Endothelial cell of hepatic sinusoid (primary cell): ENCODE measurements around the gene KCNT1.

Experiments
- in situ Hi-C: cut with HindIII; loops from 2 replicates; pipeline ENCODE4 v1.10.0; 2017; ENCODE audit warnings: low sequenced_read_pairs

The KCNT1 gene

DNA sequence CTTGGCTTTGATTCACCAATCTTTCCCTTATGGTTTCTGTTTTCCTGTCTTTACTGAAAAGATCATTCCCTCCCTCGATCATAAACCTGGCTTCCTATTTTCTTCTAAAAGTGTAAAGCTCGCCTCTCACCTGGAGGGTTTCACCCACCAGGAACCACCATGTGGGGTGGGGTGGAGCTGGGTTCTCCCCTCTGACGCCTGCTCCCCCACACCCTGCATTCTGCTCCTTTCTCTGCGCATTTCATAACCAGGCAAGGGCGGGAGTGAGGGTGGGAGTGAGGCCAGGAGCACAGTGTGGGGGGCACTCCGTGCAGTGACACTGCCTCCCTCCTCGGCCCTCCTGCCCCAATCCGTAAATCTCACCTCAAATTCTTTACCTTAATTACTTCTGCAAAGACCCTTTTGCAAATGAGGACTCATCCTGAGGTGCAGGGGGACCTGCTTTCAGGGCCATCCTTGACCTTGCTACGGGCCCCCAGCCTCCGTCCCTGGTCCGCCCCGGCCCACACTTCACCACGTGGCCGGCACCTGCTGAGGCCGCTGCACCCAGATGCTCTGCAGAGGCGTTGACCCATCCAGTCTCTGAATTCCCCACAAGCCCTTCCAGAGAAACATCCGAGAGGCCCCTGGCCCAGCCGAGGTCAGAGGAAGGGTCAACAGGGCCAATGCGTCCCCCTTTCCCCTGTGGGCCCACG lies 59.3 kb downstream of the KCNT1 start:
- in situ Hi-C loops: no loop called here

DNA sequence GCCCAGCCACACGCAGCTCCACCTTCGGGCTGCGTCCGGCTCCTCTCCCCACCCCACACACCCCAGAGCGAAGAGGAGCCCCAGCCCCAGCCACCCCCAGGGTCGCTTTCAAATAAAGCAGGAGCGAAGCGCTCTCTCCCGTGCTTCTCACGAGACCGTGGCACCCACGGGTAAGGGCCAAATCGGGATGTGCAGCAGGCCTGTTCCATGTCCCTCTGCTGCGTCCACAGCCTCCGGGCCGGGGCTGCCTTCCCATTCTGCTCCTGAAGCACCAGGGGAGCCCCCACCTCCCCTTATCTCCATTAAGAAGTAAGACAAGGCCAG lies 59.8 kb downstream of the KCNT1 start:
- in situ Hi-C loops: no loop called here

DNA sequence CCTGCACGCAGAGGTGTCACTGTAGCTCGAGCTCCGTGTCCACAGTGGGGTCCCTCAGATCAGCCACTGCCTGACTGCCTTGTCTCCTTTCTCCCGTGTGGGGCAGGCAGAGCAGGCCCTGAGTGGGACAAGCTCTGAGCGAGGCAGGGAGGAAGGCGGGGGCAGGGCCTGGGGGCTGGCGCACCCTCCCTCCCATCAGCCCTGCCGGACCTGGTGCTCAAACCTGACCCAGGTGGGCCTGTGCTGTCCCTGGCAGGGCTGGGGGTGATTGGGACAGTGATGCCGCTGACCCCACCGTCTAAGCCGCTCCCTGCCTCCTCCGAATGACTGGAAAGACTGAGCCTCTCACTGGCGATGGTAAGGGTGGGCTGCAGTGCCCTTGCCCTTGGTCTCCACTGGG lies 60.9 kb downstream of the KCNT1 start:
- in situ Hi-C loops: no loop called here

DNA sequence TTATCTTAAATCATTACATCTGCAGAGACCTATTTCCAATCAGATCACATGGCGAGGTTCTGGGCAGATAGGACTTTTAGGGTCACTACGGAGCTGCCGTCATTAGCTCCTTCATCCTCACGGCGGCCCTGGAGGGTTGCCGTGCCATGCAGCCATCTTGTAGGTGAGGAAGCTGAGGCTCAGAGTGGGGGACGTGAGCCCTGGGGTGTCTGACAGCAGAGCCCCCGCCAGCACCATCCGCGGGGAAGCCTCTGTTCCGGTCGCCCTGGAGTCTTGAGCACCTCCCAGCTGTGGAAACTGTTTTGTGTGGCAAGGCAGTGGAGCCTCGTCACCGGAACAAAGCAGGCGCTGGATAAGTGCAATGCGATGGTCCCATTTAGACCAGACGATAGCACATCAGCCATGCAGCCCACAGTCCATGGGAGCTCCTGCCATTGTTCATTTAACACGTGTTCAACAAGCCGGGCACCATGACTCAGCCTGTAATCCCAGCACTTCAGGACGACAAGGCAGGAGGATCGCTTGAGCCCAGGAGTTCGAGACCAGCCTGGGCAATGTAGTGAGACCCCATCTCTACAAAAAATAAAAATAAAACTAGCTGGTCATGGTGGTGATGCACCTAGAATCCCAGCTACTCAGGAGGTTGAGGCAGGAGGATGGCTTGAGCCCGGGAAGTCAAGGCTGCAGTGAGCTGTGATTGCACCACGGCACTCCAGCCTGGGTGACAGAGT lies 61.9 kb downstream of the KCNT1 start:
- in situ Hi-C loops: no loop called here

DNA sequence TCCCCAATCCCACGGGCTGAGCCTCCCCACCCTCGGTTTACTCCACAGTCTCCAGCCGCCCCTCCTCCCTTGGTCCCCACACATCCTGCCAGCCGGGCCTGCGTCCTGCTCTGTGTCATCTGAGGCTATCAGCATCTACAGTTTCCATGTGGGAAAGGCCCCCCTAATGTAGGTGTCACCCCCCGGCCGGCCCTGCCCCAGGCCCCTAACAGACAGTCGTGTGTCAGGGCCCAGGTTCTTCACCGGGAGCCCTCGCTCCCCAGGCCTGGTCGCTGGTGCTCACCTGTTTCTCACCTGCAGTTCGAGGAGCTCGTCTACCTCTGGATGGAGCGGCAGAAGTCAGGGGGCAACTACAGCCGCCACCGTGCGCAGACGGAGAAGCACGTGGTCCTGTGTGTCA lies 62.7 kb downstream of the KCNT1 start:
- in situ Hi-C loops: no loop called here

DNA sequence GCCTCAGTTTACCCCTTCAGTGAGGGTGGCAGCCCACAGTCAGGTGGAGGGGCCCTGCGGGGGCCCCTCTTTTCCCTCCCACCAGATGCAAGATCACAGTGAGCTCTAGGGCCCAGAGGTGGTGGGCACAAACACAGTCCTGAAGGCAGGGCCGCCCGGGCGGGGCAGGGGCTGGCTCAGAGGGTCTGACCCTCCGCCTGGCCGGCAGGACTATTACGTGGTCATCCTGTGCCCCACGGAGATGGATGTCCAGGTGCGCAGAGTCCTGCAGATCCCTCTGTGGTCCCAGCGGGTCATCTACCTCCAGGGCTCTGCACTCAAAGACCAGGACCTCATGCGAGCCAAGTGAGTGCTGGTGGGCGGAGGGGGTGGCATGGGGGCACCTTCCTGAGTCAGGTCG lies 63.4 kb downstream of the KCNT1 start:
- in situ Hi-C loops: no loop called here

DNA sequence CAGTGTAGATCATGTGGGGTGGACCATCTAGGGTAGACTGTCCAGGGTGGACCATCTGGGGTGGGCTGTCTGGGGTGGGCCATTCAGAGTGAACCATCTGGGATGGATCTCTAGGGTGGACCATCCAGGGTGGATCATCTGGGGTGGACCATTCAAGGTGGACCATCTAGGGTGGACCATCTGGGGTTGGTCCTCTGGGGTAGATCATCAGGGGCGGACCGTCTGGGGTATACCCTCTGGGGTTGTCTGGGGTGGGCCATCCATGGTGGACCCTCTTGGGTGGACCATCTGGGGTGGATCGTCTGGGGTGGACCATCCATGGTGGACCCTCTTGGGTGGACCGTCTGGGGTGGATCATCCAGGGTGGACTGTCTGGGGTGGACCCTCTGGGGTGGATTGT lies 64.3 kb downstream of the KCNT1 start:
- in situ Hi-C loops: no loop called here

DNA sequence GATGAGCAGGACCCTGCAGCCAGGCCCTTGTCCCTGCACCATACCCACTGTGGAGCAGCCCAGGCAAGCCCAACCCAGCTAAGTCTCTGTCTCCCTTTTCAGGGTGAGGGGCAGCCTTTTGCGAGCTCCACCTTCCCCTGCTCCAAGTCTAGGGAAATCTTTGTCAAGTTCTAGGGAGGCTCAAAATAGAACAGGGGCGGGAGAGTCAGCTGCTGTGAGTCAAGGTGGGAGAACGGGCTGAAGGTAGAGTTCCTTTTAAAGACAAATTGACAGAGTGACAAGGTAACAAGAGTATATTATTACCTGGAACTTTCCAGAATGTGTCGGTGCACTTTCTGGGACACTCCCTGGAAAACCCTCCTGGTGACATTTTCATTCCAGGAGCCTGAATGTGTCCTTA lies 64.7 kb downstream of the KCNT1 start:
- in situ Hi-C loops: no loop called here

DNA sequence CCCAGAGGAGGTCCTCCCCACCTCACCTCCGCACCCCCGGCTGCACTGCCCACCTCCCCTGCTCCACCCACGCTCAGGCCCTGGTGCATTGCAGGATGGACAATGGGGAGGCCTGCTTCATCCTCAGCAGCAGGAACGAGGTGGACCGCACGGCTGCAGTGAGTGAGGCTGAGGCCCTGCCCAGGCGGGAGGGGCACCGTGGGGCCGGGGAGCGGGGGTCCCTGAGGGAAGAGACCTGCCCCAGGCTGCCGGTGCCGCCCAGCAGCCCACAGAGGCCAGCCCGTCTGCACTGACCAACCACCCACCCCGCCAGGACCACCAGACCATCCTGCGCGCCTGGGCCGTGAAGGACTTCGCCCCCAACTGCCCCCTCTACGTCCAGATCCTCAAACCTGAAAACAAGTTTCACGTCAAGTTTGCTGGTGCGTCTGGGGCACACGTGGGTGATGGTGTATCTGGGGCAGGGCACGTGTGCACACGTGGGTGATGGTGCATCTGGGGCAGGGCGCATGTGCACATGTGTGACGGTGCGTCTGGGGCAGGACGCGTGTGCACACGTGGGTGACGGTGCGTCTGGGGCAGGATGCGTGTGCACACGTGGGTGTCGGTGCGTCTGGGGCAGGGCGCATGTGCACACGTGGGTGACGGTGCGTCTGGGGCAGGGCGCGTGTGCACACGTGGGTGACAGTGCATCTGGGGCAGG lies 66.7 kb downstream of the KCNT1 start:
- in situ Hi-C loops: no loop called here

DNA sequence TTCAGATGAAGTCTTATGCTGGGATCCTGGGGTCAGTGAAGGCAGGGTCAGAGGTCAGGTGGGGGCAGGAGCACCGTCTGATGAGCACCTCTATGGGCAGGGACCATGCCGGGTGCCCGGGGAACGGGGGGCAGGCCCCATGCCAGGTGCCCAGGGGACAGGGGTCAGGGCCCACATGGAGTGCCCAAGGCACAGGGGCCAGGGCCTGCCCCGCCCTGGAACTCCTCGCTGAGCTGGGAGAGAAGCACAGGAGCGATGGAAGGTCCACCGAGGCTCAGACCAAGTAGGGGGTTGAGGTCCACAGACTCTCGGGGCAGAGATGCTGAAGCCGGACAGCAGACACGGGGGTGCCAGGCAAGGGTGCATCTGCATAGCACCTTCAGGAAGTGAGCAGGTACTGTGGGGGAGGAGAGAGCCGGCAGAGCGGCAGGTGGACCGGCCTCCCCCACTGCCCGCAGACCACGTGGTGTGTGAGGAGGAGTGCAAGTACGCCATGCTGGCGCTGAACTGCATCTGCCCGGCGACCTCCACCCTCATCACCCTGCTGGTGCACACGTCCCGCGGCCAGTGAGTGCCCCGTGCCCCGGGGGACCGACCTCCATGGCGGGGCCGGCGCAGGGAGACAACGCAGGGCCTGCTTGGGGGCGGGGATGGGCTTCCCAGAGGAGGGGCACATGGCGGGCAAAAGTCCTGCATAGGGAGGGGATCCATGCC lies 67.7 kb downstream of the KCNT1 start:
- in situ Hi-C loops: no loop called here

DNA sequence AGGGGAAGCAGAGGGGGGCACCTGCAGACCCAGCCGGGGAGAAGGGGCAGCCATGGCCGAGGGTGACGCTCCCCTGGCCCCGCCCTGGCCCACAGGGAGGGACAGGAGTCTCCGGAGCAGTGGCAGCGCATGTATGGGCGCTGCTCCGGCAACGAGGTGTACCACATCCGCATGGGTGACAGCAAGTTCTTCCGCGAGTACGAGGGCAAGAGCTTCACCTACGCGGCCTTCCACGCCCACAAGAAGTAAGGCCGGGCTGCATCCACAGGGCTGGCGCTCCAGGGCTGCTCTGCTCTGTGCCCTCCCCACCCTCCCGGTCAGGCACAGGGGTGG lies 68.2 kb downstream of the KCNT1 start:
- in situ Hi-C loops: no loop called here

DNA sequence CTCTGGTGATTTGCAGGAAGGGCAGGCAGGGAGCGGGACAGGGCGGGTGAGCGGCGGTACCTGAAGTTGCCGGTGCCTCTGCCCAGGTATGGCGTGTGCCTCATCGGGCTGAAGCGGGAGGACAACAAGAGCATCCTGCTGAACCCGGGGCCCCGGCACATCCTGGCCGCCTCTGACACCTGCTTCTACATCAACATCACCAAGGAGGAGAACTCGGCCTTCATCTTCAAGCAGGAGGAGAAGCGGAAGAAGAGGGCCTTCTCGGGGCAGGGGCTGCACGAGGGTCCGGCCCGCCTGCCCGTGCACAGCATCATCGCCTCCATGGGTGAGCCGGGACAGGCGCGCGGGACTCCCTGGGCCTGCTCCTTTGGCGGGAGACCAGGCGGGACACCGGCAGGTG lies 68.8 kb downstream of the KCNT1 start:
- in situ Hi-C loops: no loop called here

DNA sequence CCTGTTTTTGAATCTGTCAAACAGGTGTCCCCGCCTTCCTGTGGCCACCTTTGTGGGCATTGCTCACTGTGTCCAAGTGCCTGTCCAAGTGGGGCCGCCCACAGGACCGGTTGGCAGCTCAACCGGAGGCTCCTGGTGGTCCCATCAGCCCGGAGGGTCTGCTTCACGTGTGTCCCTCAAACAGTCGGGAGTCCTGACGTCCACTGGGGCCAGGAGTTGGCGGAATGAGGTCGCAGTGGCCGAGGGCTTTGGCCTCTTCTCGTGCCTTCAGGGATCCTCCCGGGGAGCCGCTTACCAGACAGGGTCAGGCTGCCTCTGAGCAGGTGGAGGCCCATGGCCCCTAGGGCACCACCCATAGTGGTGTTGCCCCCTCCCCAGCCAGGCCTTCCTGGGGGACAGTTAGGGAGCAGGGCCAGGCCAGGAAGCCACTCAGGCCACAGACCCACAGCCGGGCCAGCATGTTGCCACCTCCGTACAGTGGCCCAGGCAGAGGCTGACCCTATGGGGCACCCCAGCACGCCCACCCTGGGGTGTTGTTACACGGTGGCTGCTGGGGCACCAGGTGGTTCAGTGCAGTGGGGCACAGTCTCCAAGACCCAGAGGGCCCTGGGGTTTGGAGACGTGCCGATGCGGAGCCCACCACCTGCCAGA lies 69.5 kb downstream of the KCNT1 start:
- in situ Hi-C loops: no loop called here

DNA sequence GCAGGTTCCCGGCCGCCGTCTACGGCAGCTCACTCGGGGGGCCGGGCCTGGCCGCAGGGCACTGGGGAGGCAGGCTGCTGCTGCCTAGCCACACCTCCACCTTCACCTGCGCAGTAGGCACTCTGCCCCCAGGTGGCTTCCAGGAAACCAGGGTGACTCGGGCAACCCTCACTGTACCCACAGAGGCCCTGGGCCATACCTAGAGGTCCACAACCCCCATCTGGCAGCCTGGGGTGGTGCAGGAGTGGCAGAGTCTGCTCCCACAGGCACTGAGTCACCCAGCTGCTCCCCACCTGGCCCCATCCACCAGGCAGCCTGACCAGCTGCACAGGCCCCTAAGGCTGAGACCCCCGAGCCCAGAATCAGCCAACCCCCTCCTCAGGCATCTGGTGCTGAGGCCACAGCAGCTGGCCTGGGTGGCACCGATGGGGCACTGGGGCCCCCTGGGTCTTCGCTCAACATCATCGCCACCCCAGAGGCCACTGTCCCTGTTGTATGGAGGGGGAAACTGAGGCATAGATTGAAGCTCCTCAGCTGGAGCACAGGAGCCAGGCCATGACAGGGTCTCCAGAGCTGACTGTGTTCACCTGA lies 70.2 kb downstream of the KCNT1 start:
- in situ Hi-C loops: no loop called here

DNA sequence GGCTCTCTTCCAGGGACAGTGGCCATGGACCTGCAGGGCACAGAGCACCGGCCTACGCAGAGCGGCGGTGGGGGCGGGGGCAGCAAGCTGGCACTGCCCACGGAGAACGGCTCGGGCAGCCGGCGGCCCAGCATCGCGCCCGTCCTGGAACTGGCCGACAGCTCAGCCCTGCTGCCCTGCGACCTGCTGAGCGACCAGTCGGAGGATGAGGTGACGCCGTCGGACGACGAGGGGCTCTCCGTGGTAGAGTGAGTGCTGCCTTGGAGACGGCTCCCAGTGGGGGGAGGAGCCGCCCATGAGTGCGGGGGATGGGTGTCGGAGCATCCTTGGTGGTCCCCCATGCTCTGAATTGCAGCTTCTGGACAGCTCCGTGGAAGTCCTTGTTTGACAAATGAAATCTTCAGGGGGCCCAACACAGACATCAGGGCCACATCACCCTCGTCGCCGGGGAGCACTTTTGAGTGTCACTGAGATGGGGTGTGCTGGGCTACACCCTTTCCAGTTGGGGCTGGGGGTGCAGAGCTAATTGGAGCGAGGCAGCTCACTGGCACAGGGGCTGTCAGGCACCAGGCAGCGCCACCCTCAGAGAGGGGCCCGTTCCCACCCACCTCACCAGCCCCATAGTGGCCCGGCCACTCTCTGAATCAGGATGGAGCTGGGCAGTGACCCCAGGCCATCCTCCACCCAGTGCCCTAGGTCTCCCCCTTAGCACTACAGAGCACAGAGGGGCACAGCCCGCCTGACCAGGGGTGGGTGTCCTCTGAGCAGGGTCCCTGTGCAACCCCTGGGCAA lies 70.9 kb downstream of the KCNT1 start:
- in situ Hi-C loops: no loop called here

DNA sequence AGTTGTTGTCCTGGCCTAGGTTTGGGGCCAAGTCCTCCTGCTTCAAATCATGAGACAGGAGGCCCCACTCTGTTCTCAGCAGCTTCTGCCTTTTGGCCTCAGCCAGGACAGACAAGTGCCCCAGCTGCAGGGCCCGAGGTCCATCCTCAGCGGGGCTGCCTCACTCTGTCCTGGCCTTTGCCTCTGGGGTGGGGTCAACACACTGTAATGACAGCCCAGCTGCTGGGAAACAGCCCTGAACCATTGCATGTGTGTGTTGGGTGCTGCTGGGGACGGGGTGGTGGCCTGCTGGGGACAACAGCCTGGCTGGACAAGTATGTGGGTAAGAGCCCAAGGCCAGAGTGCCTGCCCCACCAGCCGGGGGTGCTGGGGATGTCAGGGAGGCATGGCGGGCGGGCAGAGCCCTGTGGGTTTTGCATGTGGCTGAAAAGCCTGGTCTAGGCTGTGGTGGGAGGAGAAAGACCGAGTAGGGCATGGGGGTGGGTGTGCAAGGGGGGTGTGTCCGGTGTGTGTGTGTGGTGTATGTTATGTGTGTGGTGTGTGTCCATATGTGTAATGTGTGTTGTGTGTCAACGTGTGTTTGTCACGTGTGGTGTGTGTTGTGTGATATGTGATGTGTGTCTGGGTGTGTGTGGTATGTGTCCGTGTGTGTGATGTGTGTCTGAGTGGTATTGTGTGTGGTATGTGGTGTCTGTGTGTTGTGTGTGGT lies 71.7 kb downstream of the KCNT1 start:
- in situ Hi-C loops: no loop called here

DNA sequence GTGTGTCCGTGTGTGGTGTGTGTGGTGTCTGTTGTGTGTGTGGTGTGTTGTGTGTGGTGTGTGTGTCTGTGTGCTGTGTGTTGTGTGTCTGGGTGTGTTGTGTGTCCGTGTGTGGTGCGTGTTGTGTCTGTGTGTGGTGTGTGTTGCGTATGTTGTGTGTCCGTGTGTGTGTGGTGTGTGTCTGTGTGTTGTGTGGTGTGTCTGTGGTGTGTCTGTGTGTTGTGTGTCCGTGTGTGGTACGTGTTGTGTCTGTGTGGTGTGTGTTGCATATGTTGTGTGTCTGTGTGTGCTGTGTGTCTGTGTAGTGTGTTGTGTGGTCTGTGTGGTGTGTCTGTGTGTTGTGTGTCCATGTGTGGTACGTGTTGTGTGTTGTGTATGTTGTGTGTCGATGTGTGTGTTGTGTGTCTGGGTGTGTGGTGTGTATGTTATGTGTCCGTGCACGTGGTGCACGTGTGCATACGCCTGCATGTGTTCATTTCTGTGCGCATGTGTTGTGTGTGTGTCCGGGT lies 72.3 kb downstream of the KCNT1 start:
- in situ Hi-C loops: no loop called here

DNA sequence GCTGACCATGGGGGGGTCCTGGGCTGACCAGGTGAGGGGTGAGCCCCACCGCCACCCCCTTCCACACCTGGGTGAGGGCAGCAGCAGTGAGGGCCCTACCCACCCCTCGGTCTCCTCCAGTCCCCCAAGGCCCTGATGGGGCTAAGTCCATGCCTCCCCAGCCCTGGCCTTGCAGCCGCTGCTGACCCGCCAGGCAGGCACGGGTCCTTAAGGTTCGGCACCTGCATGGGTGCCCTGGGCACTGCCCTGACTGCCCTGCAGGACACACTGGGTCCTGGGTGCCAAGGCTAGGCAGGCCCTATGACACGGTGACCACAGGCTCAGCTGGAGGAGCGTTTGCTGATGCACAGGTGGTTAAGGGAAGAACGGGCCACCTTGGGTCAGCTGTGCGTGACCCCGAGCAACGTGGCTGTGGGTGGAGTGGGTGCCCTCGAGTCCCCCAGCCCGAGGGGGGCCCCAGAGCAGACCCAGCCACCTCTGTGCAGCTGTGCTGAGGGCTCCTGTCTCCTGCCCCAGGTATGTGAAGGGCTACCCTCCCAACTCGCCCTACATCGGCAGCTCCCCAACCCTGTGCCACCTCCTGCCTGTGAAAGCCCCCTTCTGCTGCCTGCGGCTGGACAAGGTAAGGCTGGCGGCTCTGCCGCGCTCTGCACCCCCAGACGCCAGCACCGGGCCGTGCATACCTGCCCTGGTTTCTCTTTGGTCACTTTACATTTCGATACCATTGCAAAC lies 73.0 kb downstream of the KCNT1 start:
- in situ Hi-C loops: no loop called here

DNA sequence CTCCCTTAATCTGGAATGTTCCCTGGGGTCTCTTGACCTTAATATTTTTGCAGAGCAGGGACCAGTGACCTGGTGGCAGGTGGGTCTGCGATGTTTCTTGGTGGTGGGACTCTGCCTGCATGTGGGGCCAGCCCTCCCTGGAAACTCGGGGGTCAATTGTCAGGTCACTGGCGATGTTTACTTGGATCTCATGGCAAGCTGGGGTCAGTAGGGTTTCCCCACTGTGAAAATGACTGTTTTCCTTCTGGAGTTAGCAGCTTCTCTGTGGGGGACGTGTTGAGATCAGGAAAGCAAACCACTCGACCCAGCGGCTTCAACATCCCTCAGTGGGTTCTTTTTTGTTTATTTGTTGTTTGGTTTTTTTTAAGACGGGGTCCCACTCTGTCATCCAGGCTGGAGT lies 73.9 kb downstream of the KCNT1 start:
- in situ Hi-C loops: no loop called here
